Lower leg skin (tissue), 3 donors: ENCODE measurements around the gene ZBTB20.

Experiments used
- CTCF ChIP-seq, 3 donors: fragments of 450-650 bp; IDR thresholded peaks; one replicate each; pipeline ENCODE4 v1.5.1; 2016; ENCODE audit warnings: antibody characterized with exemption in 3 of 3, mild to moderate bottlenecking in 3 of 3, moderate library complexity in 2 of 3
- POLR2A ChIP-seq, 2 donors: fragments of 450-650 bp; IDR thresholded peaks; one replicate each; pipeline ENCODE4 v1.6.1; 2016 to 2017; ENCODE audit warnings: antibody characterized with exemption in 2 of 2, mild to moderate bottlenecking in 1 of 2, moderate library complexity in 1 of 2

- TF ChIP-seq CTCF (IDR thresholded peaks at IDR 0.05): no peak
- no peak for TF ChIP-seq POLR2A (IDR thresholded peaks at IDR 0.05)
These were observed 827.6 kb downstream of the ZBTB20 start for GRCh38 chr3:114319453-114319852.
